ENCODE measurements around the gene LIPM.

The LIPM gene
- total RNA-seq = 0 to 0.07 (median 0) reads per million in 18 experiments

DNA sequence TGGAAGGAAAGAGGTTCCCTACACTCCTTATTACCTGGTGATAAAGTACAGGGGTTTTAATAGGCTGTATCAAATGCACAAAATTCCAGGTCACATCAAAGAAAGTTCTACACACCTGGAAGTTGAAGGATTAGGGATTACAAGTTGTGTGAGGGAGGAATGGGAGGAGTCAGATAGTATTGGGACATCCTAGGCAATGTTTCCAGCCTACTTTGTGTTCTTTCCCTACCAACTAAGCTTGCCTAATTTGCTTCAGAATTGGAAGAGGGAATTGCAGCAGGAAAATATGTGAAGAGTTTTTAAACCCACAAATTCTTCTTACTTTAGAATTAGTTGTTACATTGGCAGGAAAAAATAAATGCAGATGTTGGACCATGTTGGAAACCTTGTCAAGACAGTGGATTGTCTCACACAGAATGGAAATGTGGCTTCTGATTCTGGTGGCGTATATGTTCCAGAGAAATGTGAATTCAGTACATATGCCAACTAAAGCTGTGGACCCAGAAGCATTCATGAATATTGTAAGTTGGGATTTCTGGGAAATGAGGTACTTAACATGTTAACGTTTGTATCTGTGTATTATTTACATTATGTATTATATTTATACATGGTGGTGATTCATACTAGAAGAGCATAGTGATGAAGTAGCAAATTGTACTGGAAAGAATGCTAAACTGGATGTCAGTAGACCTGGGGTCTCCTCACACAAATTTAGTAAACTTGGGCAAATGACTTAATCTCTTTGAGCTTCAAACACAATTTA is at the start of gene LIPM:
TSS of gene LIPM (plus strand) at position 208 of the 763 bp plus-strand sequence. CDS start at position 375, 167 bp downstream.
- no peak for DNase-seq

DNA sequence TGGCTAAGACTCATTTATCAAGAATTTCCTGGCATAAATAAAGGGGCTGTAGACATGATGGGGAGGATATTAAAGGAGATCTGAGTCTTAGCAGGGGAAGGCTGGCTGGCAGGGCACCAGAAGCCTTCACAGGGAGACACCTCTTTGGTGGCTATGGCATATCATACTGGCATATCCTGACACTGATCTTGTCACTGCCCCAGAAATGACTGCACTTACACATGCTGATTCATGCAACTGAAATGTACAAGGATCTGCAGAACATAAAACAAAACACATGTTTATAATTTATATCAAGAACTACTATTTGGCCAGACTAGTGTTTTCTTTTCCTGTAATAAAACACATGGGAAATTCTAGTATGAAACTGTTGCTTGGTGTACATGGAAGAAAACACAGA is 48.2 kb upstream of the LIPM start:
- DNase-seq = no peak

GRCh38 chr10:88755753-88756152 is 46.8 kb upstream of the LIPM start:
- peak; percentile 52 to 68 for DNase-seq

DNA sequence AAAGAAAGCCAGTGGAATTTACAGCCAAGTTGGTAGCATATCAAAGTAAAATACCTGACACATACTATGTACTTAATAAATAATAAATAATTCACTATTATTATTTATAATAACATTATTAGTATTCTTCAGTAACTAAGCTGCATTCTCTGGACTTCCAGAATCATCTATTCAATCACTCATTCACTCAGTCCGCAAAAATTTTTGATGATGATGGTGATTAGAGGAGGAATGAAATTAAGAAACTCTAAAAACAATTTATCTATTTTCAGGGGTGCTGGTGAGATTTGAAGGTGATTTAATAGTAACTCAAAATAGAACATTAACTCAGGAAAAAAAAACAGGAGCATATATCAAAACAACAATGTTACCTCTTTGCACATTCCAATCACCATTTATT is 45.9 kb upstream of the LIPM start:
- no peak for DNase-seq

GRCh38 chr10:88759366-88760101 is 43.0 kb upstream of the LIPM start, which contains the start of gene LIPN:
LIPN (plus strand) TSS chr10:88760020; CDS start chr10:88761406, 1,386 bp downstream.
- DNase-seq = peak; percentile 94 to 99

- no peak for DNase-seq
These were observed 39.6 kb upstream of the LIPM start for GRCh38 chr10:88762906-88763305.

DNA sequence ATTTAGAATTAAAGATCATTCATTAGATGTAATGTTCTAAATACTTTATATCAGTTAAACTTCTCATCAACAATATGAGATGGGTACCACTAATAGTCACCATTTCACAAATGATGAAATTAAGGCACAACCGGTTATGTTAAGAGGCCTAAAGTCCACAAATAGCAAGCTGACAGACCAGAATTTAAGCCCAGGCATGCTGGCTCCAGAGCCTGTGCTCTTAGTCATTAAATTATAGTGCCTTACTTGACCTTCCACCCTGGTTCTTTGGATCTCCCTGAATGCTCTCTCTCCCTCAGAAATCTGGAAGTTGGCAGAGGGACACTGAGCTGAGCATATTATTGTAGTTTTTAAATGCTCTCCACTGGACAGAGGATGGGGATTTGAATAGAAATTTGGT is 39.1 kb upstream of the LIPM start:
- no peak for DNase-seq

DNA sequence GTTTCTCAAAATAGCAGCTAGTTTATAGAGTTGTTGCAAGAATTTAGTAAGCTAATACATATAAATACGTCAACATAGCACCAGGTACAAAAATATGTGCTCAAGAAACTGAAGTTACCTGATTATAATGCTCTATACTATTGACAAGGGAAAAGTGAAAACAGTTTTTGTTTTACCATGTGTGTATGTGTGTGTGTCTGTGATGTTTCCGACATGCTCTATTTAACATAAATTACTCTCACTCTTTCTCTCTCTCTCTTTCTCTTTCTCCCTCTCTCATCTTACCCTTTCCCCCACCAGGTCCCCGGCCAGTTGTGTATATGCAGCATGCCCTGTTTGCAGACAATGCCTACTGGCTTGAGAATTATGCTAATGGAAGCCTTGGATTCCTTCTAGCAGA is 38.4 kb upstream of the LIPM start:
- no peak for DNase-seq

DNA sequence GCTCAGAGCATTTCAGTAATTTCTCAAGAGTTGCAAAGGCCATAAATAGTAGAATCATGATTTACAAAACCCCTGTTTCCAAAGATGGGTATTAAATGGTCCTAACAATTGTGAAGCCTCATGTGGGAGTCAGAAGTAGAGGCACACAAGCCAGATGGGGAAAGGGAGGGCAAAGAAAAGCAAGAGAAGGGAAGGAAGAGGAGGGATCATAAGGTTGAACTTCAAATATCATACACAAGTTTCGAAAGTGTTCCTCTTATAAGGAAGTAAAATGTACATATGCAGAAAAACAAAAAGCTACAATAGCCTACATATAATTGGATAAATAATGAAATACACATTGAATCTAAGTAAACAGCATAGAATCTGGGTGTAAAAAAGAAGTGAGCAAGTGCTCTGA is 36.7 kb upstream of the LIPM start:
- peak; percentile 27 to 32 for DNase-seq

DNA sequence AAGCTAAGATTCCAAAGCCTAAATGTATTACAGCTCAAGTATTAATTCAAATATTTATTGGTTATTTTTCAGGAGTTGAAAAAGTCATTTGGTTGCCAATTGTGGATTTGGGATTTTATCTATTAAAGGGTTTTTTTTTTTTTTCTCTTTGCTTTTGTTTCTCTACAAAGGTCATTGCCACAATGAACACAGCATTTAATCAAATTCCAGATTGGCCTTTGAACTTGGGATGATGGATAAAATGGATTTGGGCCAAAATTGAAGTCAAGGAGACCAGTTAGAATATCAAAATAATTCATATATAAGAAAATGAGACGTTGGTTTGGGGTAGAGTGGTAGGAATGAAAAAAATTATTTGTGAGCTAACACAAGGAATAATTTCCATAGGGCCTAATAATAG is 33.1 kb upstream of the LIPM start:
- no peak for DNase-seq

- no peak for DNase-seq
These were observed 21.3 kb upstream of the LIPM start for GRCh38 chr10:88781206-88781605.

DNA sequence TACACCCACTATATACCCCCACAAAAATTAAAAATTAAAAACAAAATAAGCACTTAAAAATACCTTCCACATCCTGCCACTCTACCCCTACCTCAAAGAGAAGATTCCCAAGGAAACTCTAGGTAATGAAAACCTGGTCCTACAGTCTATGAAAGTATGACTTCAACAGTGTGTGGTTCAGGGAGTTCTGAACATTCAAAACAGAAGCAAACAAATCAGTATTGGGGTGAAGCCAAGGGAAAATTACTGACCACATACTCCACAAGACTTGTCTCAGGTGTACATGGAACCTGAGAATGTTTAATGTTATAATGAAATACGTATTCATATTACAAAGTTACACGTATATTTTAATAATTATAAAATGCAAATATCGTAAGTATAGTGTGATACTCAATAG is 20.3 kb upstream of the LIPM start:
- no peak for DNase-seq

GRCh38 chr10:88783724-88784123 is 18.8 kb upstream of the LIPM start:
- DNase-seq = no peak

- DNase-seq = no peak
These were observed 16.3 kb upstream of the LIPM start for GRCh38 chr10:88786032-88786770.

- no peak for DNase-seq
These were observed 15.1 kb upstream of the LIPM start for GRCh38 chr10:88787463-88787862.

- DNase-seq = no peak
These were observed 13.6 kb upstream of the LIPM start for GRCh38 chr10:88788924-88789323.

GRCh38 chr10:88791924-88792323 is 10.6 kb upstream of the LIPM start:
- peak; percentile 17 to 18 for DNase-seq

GRCh38 chr10:88792661-88793060 is 9.9 kb upstream of the LIPM start:
- peak; percentile 93 to 96 for DNase-seq

GRCh38 chr10:88793712-88794299 is 8.7 kb upstream of the LIPM start:
- peak in 1 of 2 donors; percentile 27 for DNase-seq

DNA sequence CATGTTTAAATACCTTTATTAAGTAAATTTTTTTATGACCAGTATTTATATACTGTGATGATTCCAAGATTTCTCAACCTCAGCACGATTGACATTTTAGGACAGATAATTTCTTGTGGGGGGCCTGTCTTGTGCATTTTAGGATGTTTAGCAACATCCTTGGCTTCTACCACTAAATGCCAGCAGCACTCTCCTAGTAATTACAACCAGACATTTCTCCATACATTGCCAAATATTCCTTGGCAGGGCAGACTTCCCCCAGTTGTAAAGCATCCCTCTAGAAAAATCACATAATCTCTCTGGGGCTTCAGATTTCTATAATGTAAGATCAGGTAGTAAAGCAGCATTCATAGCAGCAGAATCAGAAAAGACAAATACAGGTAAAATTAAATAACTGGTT is 7.8 kb upstream of the LIPM start:
- peak in 1 of 2 donors; percentile 28 for DNase-seq

GRCh38 chr10:88800152-88801125 is 2.1 kb upstream of the LIPM start:
- DNase-seq = no peak

- no peak for DNase-seq
These were observed 1.1 kb downstream of the LIPM start for GRCh38 chr10:88803641-88804040.
